Vagina (tissue), 2 donors: Measurements from ENCODE around the gene MAD1L1.

ENCODE experiments used
- POLR2A ChIP-seq, 2 donors: fragments of 450-650 bp; IDR thresholded peaks; one replicate each; pipeline ENCODE4 v1.6.1; 2017; ENCODE audit warnings: antibody characterized with exemption in 2 of 2, mild to moderate bottlenecking in 2 of 2, moderate library complexity in 2 of 2
- POLR2AphosphoS5 ChIP-seq, 2 donors: sonication (generic); formaldehyde crosslinking; IDR thresholded peaks; one replicate each; pipeline ENCODE4 v1.9.0; 2017; ENCODE audit warnings: antibody characterized with exemption in 2 of 2, mild to moderate bottlenecking in 2 of 2, low read depth in 1 of 2; ENCODE audit not compliant: insufficient read depth in 1 of 2
- TF ChIP-seq, protein P1 (sequence below), 3 experiments: fragments of 450-650 bp in 2 of 3; fragments of 200-600 bp in 1 of 3; sonication (generic) in 1 of 3; IDR thresholded peaks; one replicate each; pipeline ENCODE4 v1.5.1; 2017 to 2019; ENCODE audit warnings: antibody characterized with exemption in 3 of 3, mild to moderate bottlenecking in 2 of 3, moderate library complexity in 2 of 3

- TF ChIP-seq, protein P1, sequence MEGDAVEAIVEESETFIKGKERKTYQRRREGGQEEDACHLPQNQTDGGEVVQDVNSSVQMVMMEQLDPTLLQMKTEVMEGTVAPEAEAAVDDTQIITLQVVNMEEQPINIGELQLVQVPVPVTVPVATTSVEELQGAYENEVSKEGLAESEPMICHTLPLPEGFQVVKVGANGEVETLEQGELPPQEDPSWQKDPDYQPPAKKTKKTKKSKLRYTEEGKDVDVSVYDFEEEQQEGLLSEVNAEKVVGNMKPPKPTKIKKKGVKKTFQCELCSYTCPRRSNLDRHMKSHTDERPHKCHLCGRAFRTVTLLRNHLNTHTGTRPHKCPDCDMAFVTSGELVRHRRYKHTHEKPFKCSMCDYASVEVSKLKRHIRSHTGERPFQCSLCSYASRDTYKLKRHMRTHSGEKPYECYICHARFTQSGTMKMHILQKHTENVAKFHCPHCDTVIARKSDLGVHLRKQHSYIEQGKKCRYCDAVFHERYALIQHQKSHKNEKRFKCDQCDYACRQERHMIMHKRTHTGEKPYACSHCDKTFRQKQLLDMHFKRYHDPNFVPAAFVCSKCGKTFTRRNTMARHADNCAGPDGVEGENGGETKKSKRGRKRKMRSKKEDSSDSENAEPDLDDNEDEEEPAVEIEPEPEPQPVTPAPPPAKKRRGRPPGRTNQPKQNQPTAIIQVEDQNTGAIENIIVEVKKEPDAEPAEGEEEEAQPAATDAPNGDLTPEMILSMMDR (IDR thresholded peaks at IDR 0.05): no peak
- TF ChIP-seq POLR2A (IDR thresholded peaks at IDR 0.05): no peak
- no peak for TF ChIP-seq POLR2AphosphoS5 (IDR thresholded peaks at IDR 0.05; ENCODE audit: insufficient read depth in 1 of 2, low read depth in 1 of 2)
These were observed 24.4 kb upstream of the MAD1L1 start for GRCh38 chr7:2257046-2257551.
